Measurements from ENCODE around the gene GJD4. TPM values are rescaled to one million over a fixed set of nuclear protein-coding genes. Genes with fewer than 3 reads are reported as not detected.

GJD4 gene
- total RNA-seq, 1 donor from 2014 or later, result not detected

DNA sequence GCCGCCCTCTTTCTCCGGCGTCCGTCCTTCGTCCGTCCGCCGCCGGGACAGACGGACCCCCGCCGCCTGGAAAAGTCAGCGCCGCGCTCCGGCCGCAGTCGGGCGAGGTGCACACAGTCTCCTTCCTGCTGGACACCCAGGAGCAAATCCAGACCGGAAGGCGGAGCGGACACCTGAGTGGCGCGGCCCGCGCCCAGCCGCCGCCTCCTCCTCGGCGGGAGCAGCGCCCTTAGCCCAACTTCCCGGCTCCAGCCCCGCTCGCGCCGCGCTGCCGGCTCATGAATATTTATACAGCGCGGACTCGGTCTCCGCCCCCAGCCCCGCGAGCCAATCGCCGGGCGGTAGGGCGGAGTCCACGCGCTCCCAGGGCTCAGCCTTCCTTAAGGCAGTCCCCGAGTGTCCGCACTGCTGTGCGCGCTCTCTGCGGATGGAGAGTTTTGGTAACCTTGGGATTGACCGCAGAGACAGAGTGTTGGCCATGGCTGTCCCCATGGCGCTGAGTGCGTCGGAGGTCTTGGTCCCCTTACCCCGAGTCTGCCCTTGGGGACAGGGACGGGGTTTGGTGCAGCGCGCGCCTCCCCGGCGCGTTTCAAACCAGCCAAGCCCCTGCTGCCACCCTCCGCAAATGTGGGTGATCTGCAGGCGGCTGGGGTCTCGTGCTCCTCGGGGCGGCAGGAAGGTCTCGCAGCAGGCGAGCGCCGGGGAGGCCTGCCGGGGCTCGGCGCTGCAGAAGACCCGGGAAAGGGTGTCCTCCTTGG lies 37.1 kb downstream of the GJD4 start, which contains the start of gene FZD8:
Gene FZD8 (minus strand): TSS at position 262 of the 758 bp plus-strand sequence. CDS start 867 bp downstream, outside the sequence.
- H3K4me1 Mint-ChIP-seq, result peaks cover 30% of the 10 kb centered on the region
- DNase-seq (ENCODE audit: low read depth, low spot score), result peak; percentile 74
- peaks cover under 1% of the 10 kb centered on the region for H3K36me3 Mint-ChIP-seq (ENCODE audit: low read depth)
- H3K27ac Mint-ChIP-seq (ENCODE audit: unreplicated experiment), result peak within 1 kb of the TSS; percentile 16
- peaks cover 81% of the 10 kb centered on the region for H3K27me3 Mint-ChIP-seq (ENCODE audit: low read depth)
- TF ChIP-seq, protein P1, sequence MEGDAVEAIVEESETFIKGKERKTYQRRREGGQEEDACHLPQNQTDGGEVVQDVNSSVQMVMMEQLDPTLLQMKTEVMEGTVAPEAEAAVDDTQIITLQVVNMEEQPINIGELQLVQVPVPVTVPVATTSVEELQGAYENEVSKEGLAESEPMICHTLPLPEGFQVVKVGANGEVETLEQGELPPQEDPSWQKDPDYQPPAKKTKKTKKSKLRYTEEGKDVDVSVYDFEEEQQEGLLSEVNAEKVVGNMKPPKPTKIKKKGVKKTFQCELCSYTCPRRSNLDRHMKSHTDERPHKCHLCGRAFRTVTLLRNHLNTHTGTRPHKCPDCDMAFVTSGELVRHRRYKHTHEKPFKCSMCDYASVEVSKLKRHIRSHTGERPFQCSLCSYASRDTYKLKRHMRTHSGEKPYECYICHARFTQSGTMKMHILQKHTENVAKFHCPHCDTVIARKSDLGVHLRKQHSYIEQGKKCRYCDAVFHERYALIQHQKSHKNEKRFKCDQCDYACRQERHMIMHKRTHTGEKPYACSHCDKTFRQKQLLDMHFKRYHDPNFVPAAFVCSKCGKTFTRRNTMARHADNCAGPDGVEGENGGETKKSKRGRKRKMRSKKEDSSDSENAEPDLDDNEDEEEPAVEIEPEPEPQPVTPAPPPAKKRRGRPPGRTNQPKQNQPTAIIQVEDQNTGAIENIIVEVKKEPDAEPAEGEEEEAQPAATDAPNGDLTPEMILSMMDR (conservative IDR thresholded peaks at IDR 0.05), result peak; percentile 32
- peak within 1 kb of the TSS; percentile 93 for H3K4me3 Mint-ChIP-seq
- no peaks in the 10 kb centered on the region for H3K9me3 Mint-ChIP-seq

DNA sequence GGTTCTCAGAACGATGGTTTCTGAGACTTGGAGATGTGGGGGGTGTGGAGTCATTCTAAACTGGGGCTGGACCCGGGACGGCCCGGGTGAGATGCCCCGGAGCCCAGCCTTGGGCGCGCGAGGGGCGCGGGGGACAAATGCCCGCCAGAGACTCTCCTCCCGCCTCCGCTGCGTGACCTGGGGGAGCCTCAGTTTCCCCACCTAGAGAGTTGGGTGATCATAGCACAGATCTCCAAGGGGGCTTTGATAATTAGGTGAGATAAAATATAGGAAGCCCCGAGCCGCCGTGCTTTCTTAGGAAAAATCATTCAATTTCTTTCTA lies 37.6 kb downstream of the GJD4 start:
- H3K27me3 Mint-ChIP-seq (ENCODE audit: low read depth), result peaks cover 77% of the 10 kb centered on the region
- peak overlapping the region; percentile 93 for H3K4me3 Mint-ChIP-seq
- TF ChIP-seq, protein P1 (conservative IDR thresholded peaks at IDR 0.05), result no peak
- H3K27ac Mint-ChIP-seq (ENCODE audit: unreplicated experiment), result no peak overlapping the region
- peaks cover 3% of the 10 kb centered on the region for H3K36me3 Mint-ChIP-seq (ENCODE audit: low read depth)
- no peak for DNase-seq (ENCODE audit: low read depth, low spot score)
- H3K9me3 Mint-ChIP-seq, result no peaks in the 10 kb centered on the region
- H3K4me1 Mint-ChIP-seq, result peaks cover 25% of the 10 kb centered on the region

DNA sequence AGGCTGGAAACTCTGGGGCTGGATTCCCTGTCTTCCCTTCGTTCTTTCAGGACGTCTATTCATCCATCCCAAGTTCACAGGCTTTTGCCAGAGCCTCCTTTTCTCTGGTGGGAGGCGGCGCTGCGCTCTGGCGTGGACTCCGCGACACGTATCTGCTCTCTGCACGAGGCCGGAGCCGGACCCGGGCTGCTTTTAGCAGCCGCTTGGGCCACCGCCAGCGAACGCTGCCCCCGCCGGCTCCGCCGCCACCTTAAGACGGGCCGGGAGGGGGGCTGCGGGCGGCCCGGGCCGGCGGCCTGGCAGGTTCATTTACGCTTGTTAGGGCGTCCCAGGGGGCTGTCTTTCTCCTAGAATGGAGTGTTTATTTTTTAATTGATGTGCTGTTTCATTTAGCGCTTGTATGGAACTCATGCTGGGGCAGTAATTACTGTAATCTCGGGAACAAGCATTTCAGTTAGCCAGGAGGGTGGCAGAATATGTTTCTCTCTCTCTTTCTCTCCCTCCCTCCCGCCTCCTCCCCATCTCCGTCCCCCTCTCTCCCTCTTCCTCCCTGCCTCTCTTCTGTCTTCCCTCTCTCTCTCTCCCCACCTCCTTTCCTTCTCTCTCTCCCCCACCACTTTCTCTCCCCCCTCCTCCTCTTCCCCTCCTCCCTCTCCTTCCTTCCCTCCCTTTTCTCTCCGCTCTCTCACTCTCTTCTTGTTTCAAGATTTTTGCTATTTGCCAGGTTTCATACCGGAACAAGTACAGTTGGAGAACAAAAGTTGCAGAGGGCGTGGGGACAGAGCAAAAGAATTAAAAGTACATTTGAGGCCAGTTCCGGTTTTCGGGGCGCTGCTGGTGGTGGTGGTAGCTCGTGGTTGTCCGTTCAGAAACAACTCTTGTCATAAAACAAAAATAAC lies 38.3 kb downstream of the GJD4 start:
- peaks cover 3% of the 10 kb centered on the region for H3K36me3 Mint-ChIP-seq (ENCODE audit: low read depth)
- peaks cover 71% of the 10 kb centered on the region for H3K27me3 Mint-ChIP-seq (ENCODE audit: low read depth)
- no peaks in the 10 kb centered on the region for H3K9me3 Mint-ChIP-seq
- TF ChIP-seq, protein P1 (conservative IDR thresholded peaks at IDR 0.05), result peak; percentile 18
- peak; percentile 26 for DNase-seq (ENCODE audit: low read depth, low spot score)
- H3K4me1 Mint-ChIP-seq, result peaks cover 19% of the 10 kb centered on the region
- no peak overlapping the region for H3K27ac Mint-ChIP-seq (ENCODE audit: unreplicated experiment)
- peak overlapping the region; percentile 93 for H3K4me3 Mint-ChIP-seq

DNA sequence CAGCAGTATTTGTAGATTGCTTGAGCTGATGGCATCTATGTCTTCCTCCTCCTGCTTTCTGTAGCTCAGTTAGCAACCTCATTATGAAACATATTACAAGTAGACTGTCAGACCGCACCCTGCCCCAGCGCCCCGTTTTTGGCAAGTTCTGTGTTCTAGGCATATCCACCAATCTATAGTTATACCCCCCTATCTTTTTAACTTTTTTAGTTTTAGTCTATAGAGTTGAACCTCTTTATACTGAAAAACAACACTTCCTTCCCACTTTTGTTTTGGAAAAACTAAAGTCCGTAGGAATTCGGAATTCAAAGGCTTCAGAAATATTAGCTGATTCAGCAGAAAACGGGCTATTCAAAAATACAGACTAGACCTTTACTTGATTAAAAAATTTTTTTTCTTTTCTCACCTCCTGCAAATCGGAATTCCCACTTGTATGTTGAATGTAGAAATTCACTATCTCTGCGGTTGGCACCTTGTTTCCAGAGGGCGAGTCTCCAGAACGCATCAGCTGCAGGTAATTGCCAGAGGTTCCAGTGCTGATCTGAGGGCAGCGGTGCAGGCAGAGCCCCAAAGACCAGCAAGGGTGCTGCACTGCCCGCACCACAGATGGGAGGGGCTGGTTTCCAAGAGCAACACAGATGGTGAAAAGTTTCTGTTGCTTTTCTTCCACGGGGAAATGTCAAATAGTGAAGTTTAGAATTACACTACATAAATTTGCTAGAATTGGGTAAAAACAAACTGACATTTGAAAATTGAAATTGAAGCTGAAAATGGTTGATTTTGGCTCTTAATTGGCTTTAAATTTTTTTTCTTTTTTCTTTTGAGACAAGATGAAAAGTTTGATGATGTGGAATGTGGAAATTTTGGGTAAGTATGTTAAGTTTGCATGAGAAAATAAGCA lies 39.2 kb downstream of the GJD4 start:
- peaks cover 3% of the 10 kb centered on the region for H3K36me3 Mint-ChIP-seq (ENCODE audit: low read depth)
- H3K27me3 Mint-ChIP-seq (ENCODE audit: low read depth), result peaks cover 64% of the 10 kb centered on the region
- no peak overlapping the region for H3K27ac Mint-ChIP-seq (ENCODE audit: unreplicated experiment)
- H3K9me3 Mint-ChIP-seq, result no peaks in the 10 kb centered on the region
- TF ChIP-seq, protein P1 (conservative IDR thresholded peaks at IDR 0.05), result no peak
- H3K4me3 Mint-ChIP-seq, result peak overlapping the region; percentile 93
- peaks cover 19% of the 10 kb centered on the region for H3K4me1 Mint-ChIP-seq
- DNase-seq (ENCODE audit: low read depth, low spot score), result no peak

DNA sequence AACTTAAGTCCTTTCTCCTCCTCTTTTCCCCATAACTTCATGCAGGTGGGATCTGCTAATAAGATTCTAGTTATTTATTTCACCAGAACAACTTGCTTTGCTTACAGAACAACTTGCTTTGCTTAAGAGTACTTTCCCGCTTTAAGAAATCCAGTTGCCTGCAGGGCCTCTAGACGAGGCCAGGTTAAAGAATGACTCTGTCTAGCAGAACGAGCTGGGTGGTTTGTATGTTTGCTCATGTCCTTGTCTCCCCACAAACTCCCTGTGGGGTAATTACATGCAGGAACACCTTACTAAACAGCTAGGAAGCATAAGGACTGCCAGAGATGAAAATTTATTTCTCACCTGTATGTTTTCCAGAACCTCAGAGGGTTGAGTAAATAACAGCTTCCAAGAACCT lies 45.8 kb downstream of the GJD4 start:
- peaks cover 26% of the 10 kb centered on the region for H3K27me3 Mint-ChIP-seq (ENCODE audit: low read depth)
- H3K36me3 Mint-ChIP-seq (ENCODE audit: low read depth), result peaks cover 3% of the 10 kb centered on the region
- no peaks in the 10 kb centered on the region for H3K4me1 Mint-ChIP-seq
- TF ChIP-seq, protein P1 (conservative IDR thresholded peaks at IDR 0.05), result no peak
- no peak overlapping the region for H3K27ac Mint-ChIP-seq (ENCODE audit: unreplicated experiment)
- H3K9me3 Mint-ChIP-seq, result no peaks in the 10 kb centered on the region
- no peak for DNase-seq (ENCODE audit: low read depth, low spot score)
- H3K4me3 Mint-ChIP-seq, result no peak overlapping the region
